ENCODE measurements around the gene ANXA8. TPM values are rescaled to one million over a fixed set of nuclear protein-coding genes. Genes with fewer than 3 reads are reported as not detected.

The ANXA8 gene
- total RNA-seq, 4 donors from 2014 or later, result not detected

GRCh38 chr10:47421057-47421952 is 62.6 kb downstream of the ANXA8 start:
- no peak overlapping the region for H3K27ac ChIP-seq
- H3K9me3 ChIP-seq, result no peaks in the 10 kb centered on the region
- peak in 1 of 3 donors; percentile 26 for DNase-seq
- H3K27me3 ChIP-seq, result no peaks in the 10 kb centered on the region
- H3K4me1 ChIP-seq, result no peaks in the 10 kb centered on the region
- H3K4me3 ChIP-seq, result no peak overlapping the region
- TF ChIP-seq POLR2A (IDR thresholded peaks at IDR 0.05) (no peak), CTCF (IDR thresholded peaks at IDR 0.05) (no peak)
- no peaks in the 10 kb centered on the region for H3K36me3 ChIP-seq

- peak in 1 of 3 donors; percentile 33 for DNase-seq
- H3K36me3 ChIP-seq, result no peaks in the 10 kb centered on the region
- H3K27me3 ChIP-seq, result no peaks in the 10 kb centered on the region
- TF ChIP-seq POLR2A (IDR thresholded peaks at IDR 0.05), result no peak
- TF ChIP-seq CTCF (IDR thresholded peaks at IDR 0.05), result no peak
- H3K9me3 ChIP-seq, result no peaks in the 10 kb centered on the region
- H3K4me3 ChIP-seq, result no peak overlapping the region
- no peak overlapping the region for H3K27ac ChIP-seq
- no peaks in the 10 kb centered on the region for H3K4me1 ChIP-seq
Observed at GRCh38 chr10:47420305-47421056, 63.4 kb downstream of the ANXA8 start.

- H3K4me1 ChIP-seq, result no peaks in the 10 kb centered on the region
- H3K27me3 ChIP-seq, result no peaks in the 10 kb centered on the region
- H3K4me3 ChIP-seq, result no peak overlapping the region
- TF ChIP-seq CTCF (IDR thresholded peaks at IDR 0.05), result no peak
- no peak for TF ChIP-seq POLR2A (IDR thresholded peaks at IDR 0.05)
- H3K9me3 ChIP-seq, result no peaks in the 10 kb centered on the region
- peak in 1 of 3 donors; percentile 18 for DNase-seq
- no peak overlapping the region for H3K27ac ChIP-seq
- H3K36me3 ChIP-seq, result no peaks in the 10 kb centered on the region
Observed at GRCh38 chr10:47419421-47419820, 64.5 kb downstream of the ANXA8 start.

- H3K36me3 ChIP-seq, result no peaks in the 10 kb centered on the region
- TF ChIP-seq CTCF (IDR thresholded peaks at IDR 0.05), result no peak
- TF ChIP-seq POLR2A (IDR thresholded peaks at IDR 0.05), result no peak
- no peak overlapping the region for H3K4me3 ChIP-seq
- H3K9me3 ChIP-seq, result no peaks in the 10 kb centered on the region
- no peaks in the 10 kb centered on the region for H3K4me1 ChIP-seq
- H3K27me3 ChIP-seq, result no peaks in the 10 kb centered on the region
- DNase-seq, result peak in 1 of 3 donors; percentile 29
- H3K27ac ChIP-seq, result no peak overlapping the region
Observed at GRCh38 chr10:47418966-47419365, 64.9 kb downstream of the ANXA8 start.

- Histone ChIP-seq H3K27me3 (no peaks in the 10 kb centered on the region), H3K27ac (no peak overlapping the region), H3K4me3 (no peak overlapping the region), H3K9me3 (no peaks in the 10 kb centered on the region), H3K4me1 (no peaks in the 10 kb centered on the region), H3K36me3 (no peaks in the 10 kb centered on the region)
- peak in 1 of 3 donors; percentile 20 for DNase-seq
- no peak for TF ChIP-seq POLR2A (IDR thresholded peaks at IDR 0.05)
- TF ChIP-seq CTCF (IDR thresholded peaks at IDR 0.05), result no peak
Observed at GRCh38 chr10:47418321-47418720, 65.6 kb downstream of the ANXA8 start.

Small RNAs within 50 kb of the gene (small RNA-seq; reads per million reads assigned to genes)
- gene AL591684.3 (0 reads per million in 2 donors), gene RNA5SP312 (0 reads per million in 2 donors)

Other genes starting within 250 kb of the ANXA8 start
- under 1 TPM in 1 of 4 donors, not detected in 3; 0.35 TPM for gene GDF10, start 183.9 kb downstream of the ANXA8 start, total RNA-seq
- not detected for gene GDF2, start 161.7 kb downstream of the ANXA8 start, total RNA-seq
- gene RBP3, start 135.8 kb downstream of the ANXA8 start, total RNA-seq, result not detected
- gene ZNF488, start 99.8 kb downstream of the ANXA8 start, total RNA-seq, result 10 to 100 TPM in 3 of 4 donors, 1 to 10 TPM in 1; 4.1 to 23.5 (median 16.1) TPM
- not detected for gene FAM25G, start 7.6 kb upstream of the ANXA8 start, total RNA-seq
- gene AGAP9, start 39.5 kb upstream of the ANXA8 start, total RNA-seq, result 10 to 100 TPM; 10.7 to 84.3 (median 49.6) TPM

All from Peyer's patch (tissue), 4 donors.